ENCODE data around the gene HBS1L.

HBS1L gene

GRCh38 chr6:135054569-135055498 is at the start of gene HBS1L:
TSS of gene HBS1L (minus strand) at chr6:135054822. CDS start at chr6:135054691, 131 bp downstream.
- peak within 1 kb of the TSS; percentile 98 for H3K4me3 Mint-ChIP-seq
- H3K27me3 Mint-ChIP-seq (ENCODE audit: low read depth), result no peaks in the 10 kb centered on the region
- peak within 1 kb of the TSS; percentile 98 for H3K27ac Mint-ChIP-seq
- H3K9me3 Mint-ChIP-seq, result no peaks in the 10 kb centered on the region
- H3K36me3 Mint-ChIP-seq (ENCODE audit: low read depth), result peaks cover 27% of the 10 kb centered on the region
- peak; percentile 99 for DNase-seq (ENCODE audit: low spot score)
- H3K4me1 Mint-ChIP-seq (ENCODE audit: low read depth), result peaks cover 39% of the 10 kb centered on the region

- Mint-ChIP-seq H3K9me3 (peaks cover 14% of the 10 kb centered on the region), H3K4me1 (ENCODE audit: low read depth) (peaks cover 43% of the 10 kb centered on the region), H3K27me3 (ENCODE audit: low read depth) (no peaks in the 10 kb centered on the region), H3K27ac (no peak overlapping the region), H3K36me3 (ENCODE audit: low read depth) (peaks cover 2% of the 10 kb centered on the region), H3K4me3 (peak overlapping the region; percentile 2)
- DNase-seq (ENCODE audit: low spot score), result no peak
These were observed 49.6 kb upstream of the HBS1L start for GRCh38 chr6:135104199-135104598.

DNA sequence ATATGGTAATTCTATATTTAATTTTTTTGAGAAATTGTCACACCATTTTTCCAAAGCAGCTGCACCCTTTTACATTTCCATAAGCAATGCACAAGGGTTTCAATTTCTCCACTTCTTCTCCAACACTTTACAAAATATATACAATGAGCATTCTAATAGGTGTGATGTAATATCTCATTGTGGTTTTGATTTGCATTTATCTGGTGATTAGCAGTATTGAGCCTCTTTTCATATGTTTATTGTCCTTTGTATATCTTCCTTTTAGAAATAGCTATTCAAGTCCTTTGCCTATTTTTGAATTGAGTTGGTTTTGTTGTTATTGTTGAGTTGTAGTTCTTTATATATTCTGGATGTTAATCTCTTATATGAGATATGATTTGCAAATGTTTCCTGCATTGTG is 47.6 kb upstream of the HBS1L start:
- H3K4me3 Mint-ChIP-seq, result no peak overlapping the region
- H3K27me3 Mint-ChIP-seq (ENCODE audit: low read depth), result no peaks in the 10 kb centered on the region
- peaks cover 38% of the 10 kb centered on the region for H3K4me1 Mint-ChIP-seq (ENCODE audit: low read depth)
- DNase-seq (ENCODE audit: low spot score), result no peak
- peaks cover 9% of the 10 kb centered on the region for H3K9me3 Mint-ChIP-seq
- H3K27ac Mint-ChIP-seq, result no peak overlapping the region
- peaks cover 2% of the 10 kb centered on the region for H3K36me3 Mint-ChIP-seq (ENCODE audit: low read depth)

GRCh38 chr6:135097172-135097571 is 42.5 kb upstream of the HBS1L start:
- no peak for DNase-seq (ENCODE audit: low spot score)
- Mint-ChIP-seq H3K9me3 (peaks cover 3% of the 10 kb centered on the region), H3K36me3 (ENCODE audit: low read depth) (no peaks in the 10 kb centered on the region), H3K4me3 (no peak overlapping the region), H3K27me3 (ENCODE audit: low read depth) (no peaks in the 10 kb centered on the region), H3K4me1 (ENCODE audit: low read depth) (peaks cover 35% of the 10 kb centered on the region), H3K27ac (no peak overlapping the region)

DNA sequence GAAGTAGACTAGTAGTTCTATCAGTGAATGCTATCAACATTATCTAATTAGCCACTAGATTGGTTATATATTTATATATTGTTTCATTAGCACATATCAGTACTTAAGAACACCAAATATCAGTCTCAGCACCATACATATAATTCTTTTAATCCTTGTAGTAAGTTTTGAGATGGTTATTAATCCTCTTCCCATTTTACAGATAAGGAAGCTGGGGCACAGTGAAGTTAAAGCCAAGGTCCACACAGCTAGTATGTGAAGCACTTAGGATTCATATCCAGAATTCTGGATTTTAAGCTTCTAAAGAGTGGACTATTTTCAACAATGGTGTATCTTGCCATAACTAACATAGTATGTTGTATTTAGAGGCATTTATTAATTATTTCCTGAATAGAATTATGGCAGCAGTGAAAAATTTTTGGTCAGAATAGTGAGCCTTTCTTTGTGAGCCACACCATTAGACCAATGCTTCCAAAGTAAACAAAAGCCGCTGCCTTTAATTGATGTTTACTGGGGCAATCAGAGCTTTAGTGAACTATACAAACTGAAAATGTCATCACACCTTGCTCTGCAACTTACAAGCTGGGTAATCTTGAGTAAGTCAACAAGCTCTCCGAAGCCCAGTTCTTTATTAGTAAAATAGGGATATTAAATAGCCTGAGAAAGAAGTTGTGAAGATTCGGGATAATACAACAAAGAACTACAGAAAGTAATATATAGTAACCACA is 41.9 kb upstream of the HBS1L start:
- peaks cover under 1% of the 10 kb centered on the region for H3K9me3 Mint-ChIP-seq
- H3K4me1 Mint-ChIP-seq (ENCODE audit: low read depth), result peaks cover 33% of the 10 kb centered on the region
- no peaks in the 10 kb centered on the region for H3K36me3 Mint-ChIP-seq (ENCODE audit: low read depth)
- no peaks in the 10 kb centered on the region for H3K27me3 Mint-ChIP-seq (ENCODE audit: low read depth)
- H3K4me3 Mint-ChIP-seq, result no peak overlapping the region
- no peak overlapping the region for H3K27ac Mint-ChIP-seq
- DNase-seq (ENCODE audit: low spot score), result no peak

- Mint-ChIP-seq H3K27me3 (ENCODE audit: low read depth) (no peaks in the 10 kb centered on the region), H3K27ac (no peak overlapping the region), H3K9me3 (no peaks in the 10 kb centered on the region), H3K4me1 (ENCODE audit: low read depth) (peaks cover 37% of the 10 kb centered on the region), H3K4me3 (no peak overlapping the region), H3K36me3 (ENCODE audit: low read depth) (no peaks in the 10 kb centered on the region)
- no peak for DNase-seq (ENCODE audit: low spot score)
These were observed 41.1 kb upstream of the HBS1L start for GRCh38 chr6:135095716-135096115.

GRCh38 chr6:135094403-135094821 is 39.8 kb upstream of the HBS1L start:
- H3K4me3 Mint-ChIP-seq, result peak overlapping the region; percentile 69
- no peaks in the 10 kb centered on the region for H3K27me3 Mint-ChIP-seq (ENCODE audit: low read depth)
- H3K27ac Mint-ChIP-seq, result peak overlapping the region; percentile 92
- H3K9me3 Mint-ChIP-seq, result no peaks in the 10 kb centered on the region
- no peaks in the 10 kb centered on the region for H3K36me3 Mint-ChIP-seq (ENCODE audit: low read depth)
- peak; percentile 36 for DNase-seq (ENCODE audit: low spot score)
- peaks cover 48% of the 10 kb centered on the region for H3K4me1 Mint-ChIP-seq (ENCODE audit: low read depth)

- Mint-ChIP-seq H3K4me1 (ENCODE audit: low read depth) (peaks cover 56% of the 10 kb centered on the region), H3K4me3 (no peak overlapping the region), H3K36me3 (ENCODE audit: low read depth) (no peaks in the 10 kb centered on the region), H3K27ac (no peak overlapping the region), H3K27me3 (ENCODE audit: low read depth) (no peaks in the 10 kb centered on the region), H3K9me3 (no peaks in the 10 kb centered on the region)
- no peak for DNase-seq (ENCODE audit: low spot score)
These were observed 39.0 kb upstream of the HBS1L start for GRCh38 chr6:135093578-135093977.

- Mint-ChIP-seq H3K27me3 (ENCODE audit: low read depth) (no peaks in the 10 kb centered on the region), H3K36me3 (ENCODE audit: low read depth) (no peaks in the 10 kb centered on the region), H3K27ac (no peak overlapping the region), H3K4me3 (no peak overlapping the region), H3K9me3 (no peaks in the 10 kb centered on the region), H3K4me1 (ENCODE audit: low read depth) (peaks cover 64% of the 10 kb centered on the region)
- no peak for DNase-seq (ENCODE audit: low spot score)
These were observed 38.1 kb upstream of the HBS1L start for GRCh38 chr6:135092724-135093123.

- H3K4me1 Mint-ChIP-seq (ENCODE audit: low read depth), result peaks cover 82% of the 10 kb centered on the region
- no peak overlapping the region for H3K4me3 Mint-ChIP-seq
- no peaks in the 10 kb centered on the region for H3K36me3 Mint-ChIP-seq (ENCODE audit: low read depth)
- no peaks in the 10 kb centered on the region for H3K27me3 Mint-ChIP-seq (ENCODE audit: low read depth)
- peak overlapping the region; percentile 3 for H3K27ac Mint-ChIP-seq
- H3K9me3 Mint-ChIP-seq, result no peaks in the 10 kb centered on the region
- no peak for DNase-seq (ENCODE audit: low spot score)
These were observed 36.2 kb upstream of the HBS1L start for GRCh38 chr6:135090819-135091218.

- H3K27me3 Mint-ChIP-seq (ENCODE audit: low read depth), result no peaks in the 10 kb centered on the region
- no peaks in the 10 kb centered on the region for H3K9me3 Mint-ChIP-seq
- H3K27ac Mint-ChIP-seq, result peak overlapping the region; percentile 70
- H3K36me3 Mint-ChIP-seq (ENCODE audit: low read depth), result no peaks in the 10 kb centered on the region
- H3K4me3 Mint-ChIP-seq, result peak overlapping the region; percentile 44
- H3K4me1 Mint-ChIP-seq (ENCODE audit: low read depth), result peaks cover 81% of the 10 kb centered on the region
- DNase-seq (ENCODE audit: low spot score), result no peak
These were observed 35.3 kb upstream of the HBS1L start for GRCh38 chr6:135089901-135090300.

DNA sequence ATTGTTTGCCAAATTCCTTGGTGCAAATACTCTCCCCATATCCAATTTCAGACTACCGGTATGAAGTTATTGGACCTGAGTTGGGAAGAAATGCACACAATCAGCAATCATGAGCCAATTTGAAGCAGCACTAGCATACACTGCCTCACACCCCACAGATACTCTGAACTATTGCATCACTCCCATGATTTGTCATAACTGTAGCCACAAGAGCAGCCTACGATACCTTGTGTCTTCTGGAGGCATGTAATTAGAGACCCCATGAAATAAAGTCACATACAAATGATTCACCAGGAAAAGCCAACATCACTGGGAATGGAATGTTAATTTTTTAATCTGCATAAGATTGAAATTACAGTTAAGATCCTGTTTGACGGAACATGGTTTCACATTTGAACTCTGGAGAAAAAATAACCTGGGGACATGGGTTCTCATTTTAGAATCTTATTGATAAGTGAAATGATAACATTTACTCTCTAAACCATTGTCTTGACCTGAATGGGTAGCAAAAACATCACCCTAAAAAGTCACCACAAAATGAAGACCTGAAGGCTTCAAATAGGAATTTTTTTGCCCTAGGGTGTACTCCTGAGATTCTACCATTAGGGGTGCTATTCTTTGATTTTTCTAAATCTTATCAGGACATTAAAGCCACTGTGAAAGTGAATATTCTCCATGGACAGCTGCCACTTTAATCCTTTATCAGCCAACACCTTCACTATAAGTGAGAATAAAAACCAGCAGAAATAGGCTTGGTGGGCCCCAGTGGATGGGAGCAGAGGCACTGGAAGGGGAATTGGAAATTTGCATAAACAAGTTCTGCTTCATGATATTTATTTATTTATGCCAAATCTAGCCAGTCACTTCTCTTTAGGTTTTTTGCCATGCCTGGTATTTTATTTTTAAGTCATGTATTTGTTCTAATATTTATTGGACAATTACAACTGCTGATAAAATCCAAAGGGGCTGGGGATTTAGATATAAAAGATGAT is 34.5 kb upstream of the HBS1L start:
- peaks cover 1% of the 10 kb centered on the region for H3K9me3 Mint-ChIP-seq
- H3K27ac Mint-ChIP-seq, result peak overlapping the region; percentile 94
- peak; percentile 76 for DNase-seq (ENCODE audit: low spot score)
- H3K27me3 Mint-ChIP-seq (ENCODE audit: low read depth), result no peaks in the 10 kb centered on the region
- H3K4me1 Mint-ChIP-seq (ENCODE audit: low read depth), result peaks cover 77% of the 10 kb centered on the region
- H3K4me3 Mint-ChIP-seq, result peak overlapping the region; percentile 76
- peaks cover 3% of the 10 kb centered on the region for H3K36me3 Mint-ChIP-seq (ENCODE audit: low read depth)

DNA sequence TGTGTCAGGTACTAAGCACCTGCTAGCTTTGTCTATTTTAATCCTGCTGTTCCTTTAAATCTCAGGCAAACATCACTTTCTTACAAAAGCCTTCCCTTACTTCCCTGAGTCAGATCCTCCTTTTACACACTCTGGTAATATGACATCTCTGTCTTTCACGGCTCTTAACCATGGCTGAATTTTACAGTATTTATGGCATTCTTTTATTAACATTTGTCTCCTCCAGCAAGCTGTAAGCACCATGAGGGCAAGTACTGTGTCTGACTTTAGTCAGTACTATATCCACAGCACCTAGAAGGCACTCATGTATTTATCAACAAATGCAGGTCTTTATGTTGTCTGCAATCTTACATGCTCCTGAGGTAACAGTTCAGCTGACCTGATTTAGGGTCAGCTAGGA is 33.7 kb upstream of the HBS1L start:
- Mint-ChIP-seq H3K4me1 (ENCODE audit: low read depth) (peaks cover 71% of the 10 kb centered on the region), H3K4me3 (peak overlapping the region; percentile 76), H3K27me3 (ENCODE audit: low read depth) (no peaks in the 10 kb centered on the region), H3K36me3 (ENCODE audit: low read depth) (peaks cover 3% of the 10 kb centered on the region), H3K27ac (peak overlapping the region; percentile 94), H3K9me3 (peaks cover 7% of the 10 kb centered on the region)
- DNase-seq (ENCODE audit: low spot score), result no peak
